RKO (cell line): ENCODE data around the gene OR2B3.
A peak's percentile ranks its signal among the peaks of the same experiment; 100 is the strongest.
"Not testable (repeated sequence)": the region's sequence is repeated elsewhere in the genome, so short reads cannot be mapped to it uniquely, and the experiment has no call there.

ENCODE experiments used
- DNase-seq: peaks from one replicate; pipeline ENCODE4 v3.0.0-alpha.2; 2016; ENCODE audit warnings: low spot score

The OR2B3 gene

DNA sequence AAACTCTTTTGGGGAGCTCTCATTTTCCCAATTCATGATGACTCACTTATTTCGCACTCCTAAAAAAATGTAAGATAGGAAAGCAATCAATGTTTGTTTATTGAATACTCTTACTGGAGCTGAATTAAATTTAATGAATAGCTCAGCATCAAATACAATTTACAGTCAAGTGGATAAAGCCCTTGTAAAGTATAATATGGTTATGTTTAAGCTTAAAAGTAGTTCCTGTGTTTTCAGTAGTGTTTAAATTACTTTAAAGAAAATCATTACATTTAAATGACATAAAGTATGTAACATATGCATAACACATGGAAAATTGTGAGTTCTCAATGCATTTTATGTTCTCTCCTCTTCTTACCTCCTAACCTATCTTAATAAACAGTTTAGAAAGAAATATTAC is at the start of gene OR2B3:
Gene OR2B3 (minus strand): TSS at position 101 of the 400 bp plus-strand sequence. CDS start 65 bp downstream, at position 36.
- DNase-seq: no peak

- DNase-seq: no peak
These were observed 44.6 kb upstream of the OR2B3 start for GRCh38 chr6:29131691-29132090.

DNA sequence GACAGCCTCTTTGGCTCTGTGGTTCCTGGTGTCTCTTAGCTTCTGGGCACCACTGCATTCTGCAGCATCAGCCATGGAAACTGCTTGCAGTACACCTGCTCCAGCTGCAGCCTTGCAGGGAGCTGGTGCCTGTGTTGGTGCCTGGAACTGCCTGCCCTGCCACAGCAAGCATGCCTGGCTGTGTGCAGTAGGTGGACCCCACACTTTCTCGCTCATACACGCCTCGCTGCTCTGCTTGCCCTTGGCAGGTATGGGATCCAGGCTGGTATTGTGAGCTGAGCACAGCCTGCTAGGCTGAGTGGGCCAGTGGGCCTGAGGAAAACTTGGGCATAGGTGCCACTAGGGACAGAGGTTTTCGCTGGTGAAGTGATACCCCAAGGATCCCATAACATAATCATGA is 43.5 kb upstream of the OR2B3 start:
- DNase-seq: no peak

GRCh38 chr6:29129326-29130012 is 42.4 kb upstream of the OR2B3 start:
- no peak for DNase-seq

- not testable (repeated sequence) for DNase-seq
These were observed 27.9 kb upstream of the OR2B3 start for GRCh38 chr6:29114964-29115363.

- DNase-seq: peak; percentile 2
These were observed 25.0 kb upstream of the OR2B3 start for GRCh38 chr6:29112135-29112534.

- DNase-seq: no peak
These were observed 20.6 kb upstream of the OR2B3 start, which contains the start of gene OR2J3 for GRCh38 chr6:29107758-29108157. Gene OR2J3, plus strand, starts transcription at chr6:29108058. Its CDS starts 3,833 bp downstream, at chr6:29111891.

DNA sequence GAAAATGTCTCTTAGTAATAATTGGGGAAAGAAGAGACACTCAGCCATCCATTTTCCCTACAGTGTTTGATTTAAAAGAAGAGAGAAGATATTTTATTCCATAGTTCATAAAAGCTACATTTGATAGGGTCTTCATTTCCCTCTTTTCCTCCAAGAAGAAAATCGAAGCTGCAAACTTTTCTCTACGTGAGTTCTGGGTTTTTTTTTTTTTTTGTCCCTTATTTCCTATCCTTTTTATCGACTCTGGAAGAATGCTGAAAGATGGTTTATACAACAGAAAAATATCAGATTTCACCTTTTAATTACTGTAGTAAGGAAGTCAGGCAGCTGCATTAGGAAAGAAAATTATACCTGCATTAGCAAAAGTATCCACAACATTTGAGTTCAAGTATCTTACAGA is 12.1 kb upstream of the OR2B3 start, which contains the start of gene OR2J1:
Gene OR2J1 (plus strand): TSS at position 301 of the 400 bp plus-strand sequence. CDS start 1,453 bp downstream, outside the sequence.
- no peak for DNase-seq

DNA sequence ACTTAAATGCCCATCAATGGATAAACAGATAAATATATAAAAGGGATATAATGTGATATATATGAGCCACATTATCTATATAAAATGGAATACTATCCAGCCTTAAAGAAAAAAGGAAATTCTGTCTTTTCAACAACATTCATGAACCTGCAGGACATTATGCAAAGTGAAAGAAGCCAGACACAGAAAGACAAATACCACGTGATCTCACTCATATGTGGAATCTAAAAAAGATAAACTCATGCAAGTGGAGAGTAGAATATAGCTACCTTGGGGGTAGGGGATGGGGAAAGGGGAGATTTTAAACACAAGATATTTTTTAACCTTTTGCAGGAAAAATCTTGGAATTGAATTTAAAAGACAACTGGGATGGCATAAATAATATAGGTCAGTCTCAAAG is 10.7 kb upstream of the OR2B3 start:
- DNase-seq: no peak

DNA sequence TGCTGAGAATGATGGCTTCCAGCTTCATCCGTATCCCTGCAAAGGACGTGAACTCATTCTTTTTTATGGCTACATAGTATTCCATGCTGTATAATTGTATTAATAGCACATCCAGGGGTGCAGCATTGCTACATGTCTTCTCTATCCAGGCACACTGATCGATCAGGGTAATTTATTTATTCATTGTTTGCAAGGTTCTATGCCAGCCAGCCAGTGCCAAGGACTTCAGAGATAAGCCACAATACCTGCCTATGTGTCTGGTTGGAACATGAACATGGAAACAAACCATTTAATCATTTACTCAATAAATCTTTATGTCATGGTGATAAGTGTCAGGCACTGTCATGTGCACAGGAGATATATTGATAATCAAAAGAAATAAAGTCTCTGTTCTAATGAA is 5.8 kb upstream of the OR2B3 start:
- DNase-seq: no peak

- no peak for DNase-seq
These were observed 4.7 kb downstream of the OR2B3 start for GRCh38 chr6:29082457-29082856.

GRCh38 chr6:29081312-29081711 is 5.8 kb downstream of the OR2B3 start:
- no peak for DNase-seq

DNA sequence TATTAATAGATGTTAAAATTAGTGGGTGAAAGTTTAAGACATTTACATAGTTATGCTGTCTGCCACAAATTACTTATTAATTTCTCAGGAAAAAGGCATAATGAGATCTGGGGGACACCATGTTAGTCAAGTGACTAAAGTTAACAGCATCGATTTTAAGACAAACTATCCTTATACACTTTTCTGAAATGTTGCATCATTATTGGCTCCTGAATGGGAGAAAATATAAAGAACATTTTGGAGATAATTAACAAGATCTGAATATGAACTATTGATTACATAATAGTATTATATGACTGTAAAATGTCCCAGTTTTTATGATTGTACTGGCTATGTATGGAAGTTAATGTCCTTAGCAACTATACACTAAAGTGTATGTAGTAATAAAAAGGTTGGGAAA is 7.9 kb downstream of the OR2B3 start:
- no peak for DNase-seq

DNA sequence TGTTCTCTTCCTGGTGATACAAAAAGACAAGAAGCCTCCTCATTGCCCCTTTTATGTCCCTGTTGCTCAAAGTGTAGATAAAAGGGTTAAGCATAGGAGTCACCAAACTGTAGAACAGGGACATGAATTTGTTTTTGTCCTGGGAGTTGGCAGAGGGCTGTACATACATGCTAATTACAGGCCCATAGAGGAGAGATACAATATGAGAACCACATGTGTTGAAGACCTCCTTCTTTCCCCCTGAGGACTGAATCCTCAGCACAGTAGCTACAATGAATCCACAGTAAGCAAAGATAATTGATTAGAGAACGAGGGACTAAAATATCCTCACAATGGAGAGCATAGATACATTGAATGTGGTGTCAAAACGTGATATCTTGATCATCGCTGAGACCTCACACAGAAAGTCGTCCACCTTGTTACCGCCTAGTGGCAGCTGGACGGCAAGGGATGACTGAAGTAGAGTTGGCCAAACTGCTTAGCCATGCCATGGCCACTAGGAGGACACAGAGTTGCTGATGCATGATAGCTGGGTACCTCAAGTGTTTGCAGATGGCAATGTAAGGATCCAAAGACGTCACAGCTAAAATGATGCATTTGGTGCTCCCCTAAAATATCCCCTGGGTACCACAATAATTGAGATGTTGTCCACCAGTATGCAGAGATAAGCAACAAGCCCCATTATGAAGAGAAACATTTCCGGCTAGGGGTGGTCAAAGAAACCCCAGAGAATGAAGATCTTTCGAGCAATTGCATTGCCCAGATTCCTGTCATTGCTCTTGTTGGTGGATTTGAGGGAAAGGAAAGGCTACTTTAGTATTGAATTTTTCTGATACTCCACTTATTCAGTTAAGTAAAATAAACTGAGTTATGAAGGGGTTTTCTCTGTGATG is 15.0 kb downstream of the OR2B3 start:
- peak; percentile 70 for DNase-seq

- no peak for DNase-seq
These were observed 35.4 kb downstream of the OR2B3 start for GRCh38 chr6:29051680-29052079.

GRCh38 chr6:29045075-29045474 is 42.0 kb downstream of the OR2B3 start, which contains the start of gene OR2W1:
Gene OR2W1, minus strand, starts transcription at chr6:29045175. Its CDS starts 0 bp downstream, at chr6:29045175.
- no peak for DNase-seq
